HepG2 (cell line): ENCODE data around the gene CHKB. TPM values are rescaled to one million over a fixed set of nuclear protein-coding genes. Genes with fewer than 3 reads are reported as not detected.

Experiments
- BCL6 ChIP-seq: IDR thresholded peaks from 2 replicates; pipeline ENCODE4 v1.6.1; 2016; ENCODE audit warnings: missing genetic modification reagents, missing compliant biosample characterization
- CREM ChIP-seq, 2 experiments: sonication (generic) in 1 of 2; formaldehyde crosslinking in 1 of 2; IDR thresholded peaks; 2 replicates each; pipeline versions ENCODE4 v1.4.0 to v1.6.1; 2016 to 2020; ENCODE audit warnings: antibody characterized with exemption in 1 of 2, mild to moderate bottlenecking in 1 of 2, missing genetic modification reagents in 1 of 2
- EZH2 ChIP-seq: conservative IDR thresholded peaks from 2 replicates; pipeline ENCODE4 v1.6.1; 2012; ENCODE audit warnings: mild to moderate bottlenecking, low read depth, low read length, moderate library complexity
- HIVEP1 ChIP-seq: sonication (generic); formaldehyde crosslinking; IDR thresholded peaks from 2 replicates; pipeline ENCODE4 v1.4.0; 2020; ENCODE audit warnings: mild to moderate bottlenecking, missing genetic modification reagents
- HNRNPL ChIP-seq: fragments of 200-400 bp; formaldehyde crosslinking; IDR thresholded peaks from 2 replicates; pipeline ENCODE4 v1.6.1; 2017; ENCODE audit warnings: mild to moderate bottlenecking, low read depth, low read length
- IKZF1 ChIP-seq: fragments of 450-650 bp; IDR thresholded peaks from 2 replicates; pipeline ENCODE4 v1.7.1; 2016
- JUN ChIP-seq: sonication (generic); formaldehyde crosslinking; IDR thresholded peaks from 2 replicates; pipeline ENCODE4 v1.4.0; 2020; ENCODE audit warnings: mild to moderate bottlenecking, missing genetic modification reagents
- MED1 ChIP-seq: sonication (generic); formaldehyde crosslinking; IDR thresholded peaks from 2 replicates; pipeline ENCODE4 v1.4.0; 2020; ENCODE audit warnings: missing genetic modification reagents
- NONO ChIP-seq, 2 experiments: fragments of 450-650 bp in 1 of 2; sonication (generic) in 1 of 2; formaldehyde crosslinking in 1 of 2; IDR thresholded peaks in 1 of 2; conservative IDR thresholded peaks in 1 of 2; 2 replicates each; pipeline versions ENCODE4 v1.6.1 to v1.8.0; 2017 to 2022; ENCODE audit warnings: mild to moderate bottlenecking in 1 of 2, missing genetic modification reagents in 1 of 2, moderate library complexity in 1 of 2
- NR3C1 ChIP-seq: sonication (generic); formaldehyde crosslinking; IDR thresholded peaks from 2 replicates; pipeline ENCODE4 v1.4.0; 2020; ENCODE audit warnings: missing genetic modification reagents
- POLR2G ChIP-seq: fragments of 200-400 bp; formaldehyde crosslinking; IDR thresholded peaks from 2 replicates; pipeline ENCODE4 v1.6.1; 2018; ENCODE audit warnings: mild to moderate bottlenecking, low read depth, low read length, moderate library complexity
- RARA ChIP-seq: IDR thresholded peaks from 2 replicates; pipeline ENCODE4 v1.6.1; 2016; ENCODE audit warnings: missing genetic modification reagents, missing compliant biosample characterization
- SOX6 ChIP-seq, 2 experiments: fragments of 450-650 bp in 1 of 2; sonication (generic) in 1 of 2; formaldehyde crosslinking in 1 of 2; IDR thresholded peaks; 2 replicates each; pipeline versions ENCODE4 v1.4.0 to v1.6.1; 2017 to 2020; ENCODE audit warnings: antibody characterized with exemption in 1 of 2, mild to moderate bottlenecking in 1 of 2, missing genetic modification reagents in 1 of 2
- WIZ ChIP-seq: sonication (generic); formaldehyde crosslinking; IDR thresholded peaks from 2 replicates; pipeline ENCODE4 v1.5.1; 2020; ENCODE audit warnings: mild to moderate bottlenecking, missing genetic modification reagents
- ZFY ChIP-seq: sonication (generic); formaldehyde crosslinking; IDR thresholded peaks from 2 replicates; pipeline ENCODE4 v1.4.0; 2020; ENCODE audit warnings: missing genetic modification reagents
- ZMYM3 ChIP-seq: sonication (generic); formaldehyde crosslinking; IDR thresholded peaks from 2 replicates; pipeline ENCODE4 v1.5.1; 2020; ENCODE audit warnings: mild to moderate bottlenecking, missing genetic modification reagents
- ZNF225 ChIP-seq: sonication (generic); formaldehyde crosslinking; IDR thresholded peaks from 2 replicates; pipeline ENCODE4 v1.4.0; 2020; ENCODE audit warnings: mild to moderate bottlenecking, missing genetic modification reagents
- ZNF343 ChIP-seq: sonication (generic); formaldehyde crosslinking; IDR thresholded peaks from 2 replicates; pipeline ENCODE4 v1.4.0; 2020; ENCODE audit warnings: mild to moderate bottlenecking, missing genetic modification reagents
- ZNF382 ChIP-seq: sonication (generic); formaldehyde crosslinking; IDR thresholded peaks from 2 replicates; pipeline ENCODE4 v1.5.0; 2020; ENCODE audit warnings: missing genetic modification reagents, mild to moderate bottlenecking, borderline replicate concordance
- ZNF7 ChIP-seq: IDR thresholded peaks from 2 replicates; pipeline ENCODE4 v1.6.1; 2016; ENCODE audit warnings: missing biosample characterization, missing genetic modification reagents
- ZNF713 ChIP-seq: sonication (generic); formaldehyde crosslinking; IDR thresholded peaks from 2 replicates; pipeline ENCODE4 v1.4.0; 2020; ENCODE audit warnings: mild to moderate bottlenecking, missing genetic modification reagents
- polyA plus RNA-seq, 8 experiments: library from polyadenylated mRNA; depleted of rRNA in 3 of 8; stranded (reverse) in 7 of 8; unstranded in 1 of 8; fragments of >200 nt; fragmentation: Illumina TruSeq in 4 of 8; extraction: Trizol in 4 of 8; gene quantifications; 2 replicates each; pipeline versions ENCODE4 v1.2.1 to v1.2.3, GENCODE V29; 2011 to 2016; ENCODE audit warnings: low read depth in 4 of 8, missing spikeins in 1 of 8, mixed read lengths in 1 of 8; ENCODE audit not compliant: insufficient read depth in 1 of 8
- total RNA-seq, 5 experiments: library from RNA; depleted of rRNA; stranded (reverse); fragments of >200 nt; fragmentation: Illumina TruSeq; extraction: Trizol; gene quantifications; 2 replicates each; pipeline ENCODE4 v1.2.3, GENCODE V29; 2016; ENCODE audit warnings: low read depth in 1 of 5
- TF ChIP-seq, protein P1 (sequence below): sonication (generic); formaldehyde crosslinking; IDR thresholded peaks from 2 replicates; pipeline ENCODE4 v1.4.0; 2020; ENCODE audit warnings: mild to moderate bottlenecking, missing genetic modification reagents
- TF ChIP-seq, protein P2 (sequence below): IDR thresholded peaks from 2 replicates; pipeline ENCODE4 v1.6.1; 2016; ENCODE audit warnings: low read depth, missing genetic modification reagents, missing compliant biosample characterization
- TF ChIP-seq, protein P3 (sequence below): IDR thresholded peaks from 2 replicates; pipeline ENCODE4 v1.6.1; 2016; ENCODE audit warnings: low read depth, control low read depth

Gene CHKB
- total and polyA plus RNA-seq, 2 of the 13 experiments (the other 11 are each of a cell fraction or from before 2014, with no cell fraction given): 24.5 to 42.7 TPM

DNA sequence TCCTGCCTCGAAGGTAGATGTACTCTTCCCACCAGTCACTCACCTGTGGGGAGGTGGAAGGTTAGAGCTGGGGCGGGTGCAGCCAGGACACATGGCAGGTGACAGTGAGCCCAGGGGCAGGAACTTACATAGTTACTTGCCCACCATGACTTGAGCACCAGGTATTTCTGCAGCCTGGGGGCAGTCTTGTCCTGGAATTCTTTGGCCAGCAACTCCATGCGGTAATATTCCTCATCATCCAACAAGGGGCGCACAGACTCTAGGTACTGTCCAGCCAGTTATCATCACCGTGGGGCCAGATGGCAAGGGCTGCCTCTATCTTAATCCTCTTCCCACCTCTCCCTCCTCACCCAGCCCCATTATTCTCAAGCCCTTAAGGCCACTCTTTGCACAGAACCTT, 6.6 kb downstream of the CHKB start (continued):
- TF ChIP-seq CREM (IDR thresholded peaks at IDR 0.05) (no peak), CREM (CRISPR knock-in tag; IDR thresholded peaks at IDR 0.05) (no peak), ZNF7 (CRISPR knock-in tag) (no peak), BCL6 (CRISPR knock-in tag) (no peak), ZFY (CRISPR knock-in tag) (no peak; the same call in 1 of the 2 replicates), ZNF382 (CRISPR knock-in tag) (no peak), HIVEP1 (CRISPR knock-in tag) (no peak), JUN (CRISPR knock-in tag) (no peak), NONO (IDR thresholded peaks at IDR 0.05) (no peak), NONO (CRISPR knock-in tag; conservative IDR thresholded peaks at IDR 0.05) (no peak), POLR2G (no peak), ZNF713 (CRISPR knock-in tag) (no peak), ZNF343 (CRISPR knock-in tag) (no peak), WIZ (CRISPR knock-in tag) (no peak), HNRNPL (no peak), RARA (CRISPR knock-in tag) (no peak), IKZF1 (no peak), EZH2 (no peak), NR3C1 (CRISPR knock-in tag) (no peak), ZNF225 (CRISPR knock-in tag) (no peak), ZMYM3 (CRISPR knock-in tag) (no peak), MED1 (peak; percentile 33; the same call in 1 of the 2 replicates), SOX6 (IDR thresholded peaks at IDR 0.05) (no peak), SOX6 (CRISPR knock-in tag; IDR thresholded peaks at IDR 0.05) (peak; percentile 23; the same call in 1 of the 2 replicates)
- TF ChIP-seq, protein P1, sequence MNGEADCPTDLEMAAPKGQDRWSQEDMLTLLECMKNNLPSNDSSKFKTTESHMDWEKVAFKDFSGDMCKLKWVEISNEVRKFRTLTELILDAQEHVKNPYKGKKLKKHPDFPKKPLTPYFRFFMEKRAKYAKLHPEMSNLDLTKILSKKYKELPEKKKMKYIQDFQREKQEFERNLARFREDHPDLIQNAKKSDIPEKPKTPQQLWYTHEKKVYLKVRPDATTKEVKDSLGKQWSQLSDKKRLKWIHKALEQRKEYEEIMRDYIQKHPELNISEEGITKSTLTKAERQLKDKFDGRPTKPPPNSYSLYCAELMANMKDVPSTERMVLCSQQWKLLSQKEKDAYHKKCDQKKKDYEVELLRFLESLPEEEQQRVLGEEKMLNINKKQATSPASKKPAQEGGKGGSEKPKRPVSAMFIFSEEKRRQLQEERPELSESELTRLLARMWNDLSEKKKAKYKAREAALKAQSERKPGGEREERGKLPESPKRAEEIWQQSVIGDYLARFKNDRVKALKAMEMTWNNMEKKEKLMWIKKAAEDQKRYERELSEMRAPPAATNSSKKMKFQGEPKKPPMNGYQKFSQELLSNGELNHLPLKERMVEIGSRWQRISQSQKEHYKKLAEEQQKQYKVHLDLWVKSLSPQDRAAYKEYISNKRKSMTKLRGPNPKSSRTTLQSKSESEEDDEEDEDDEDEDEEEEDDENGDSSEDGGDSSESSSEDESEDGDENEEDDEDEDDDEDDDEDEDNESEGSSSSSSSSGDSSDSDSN (CRISPR knock-in tag): no peak
- TF ChIP-seq, protein P2, sequence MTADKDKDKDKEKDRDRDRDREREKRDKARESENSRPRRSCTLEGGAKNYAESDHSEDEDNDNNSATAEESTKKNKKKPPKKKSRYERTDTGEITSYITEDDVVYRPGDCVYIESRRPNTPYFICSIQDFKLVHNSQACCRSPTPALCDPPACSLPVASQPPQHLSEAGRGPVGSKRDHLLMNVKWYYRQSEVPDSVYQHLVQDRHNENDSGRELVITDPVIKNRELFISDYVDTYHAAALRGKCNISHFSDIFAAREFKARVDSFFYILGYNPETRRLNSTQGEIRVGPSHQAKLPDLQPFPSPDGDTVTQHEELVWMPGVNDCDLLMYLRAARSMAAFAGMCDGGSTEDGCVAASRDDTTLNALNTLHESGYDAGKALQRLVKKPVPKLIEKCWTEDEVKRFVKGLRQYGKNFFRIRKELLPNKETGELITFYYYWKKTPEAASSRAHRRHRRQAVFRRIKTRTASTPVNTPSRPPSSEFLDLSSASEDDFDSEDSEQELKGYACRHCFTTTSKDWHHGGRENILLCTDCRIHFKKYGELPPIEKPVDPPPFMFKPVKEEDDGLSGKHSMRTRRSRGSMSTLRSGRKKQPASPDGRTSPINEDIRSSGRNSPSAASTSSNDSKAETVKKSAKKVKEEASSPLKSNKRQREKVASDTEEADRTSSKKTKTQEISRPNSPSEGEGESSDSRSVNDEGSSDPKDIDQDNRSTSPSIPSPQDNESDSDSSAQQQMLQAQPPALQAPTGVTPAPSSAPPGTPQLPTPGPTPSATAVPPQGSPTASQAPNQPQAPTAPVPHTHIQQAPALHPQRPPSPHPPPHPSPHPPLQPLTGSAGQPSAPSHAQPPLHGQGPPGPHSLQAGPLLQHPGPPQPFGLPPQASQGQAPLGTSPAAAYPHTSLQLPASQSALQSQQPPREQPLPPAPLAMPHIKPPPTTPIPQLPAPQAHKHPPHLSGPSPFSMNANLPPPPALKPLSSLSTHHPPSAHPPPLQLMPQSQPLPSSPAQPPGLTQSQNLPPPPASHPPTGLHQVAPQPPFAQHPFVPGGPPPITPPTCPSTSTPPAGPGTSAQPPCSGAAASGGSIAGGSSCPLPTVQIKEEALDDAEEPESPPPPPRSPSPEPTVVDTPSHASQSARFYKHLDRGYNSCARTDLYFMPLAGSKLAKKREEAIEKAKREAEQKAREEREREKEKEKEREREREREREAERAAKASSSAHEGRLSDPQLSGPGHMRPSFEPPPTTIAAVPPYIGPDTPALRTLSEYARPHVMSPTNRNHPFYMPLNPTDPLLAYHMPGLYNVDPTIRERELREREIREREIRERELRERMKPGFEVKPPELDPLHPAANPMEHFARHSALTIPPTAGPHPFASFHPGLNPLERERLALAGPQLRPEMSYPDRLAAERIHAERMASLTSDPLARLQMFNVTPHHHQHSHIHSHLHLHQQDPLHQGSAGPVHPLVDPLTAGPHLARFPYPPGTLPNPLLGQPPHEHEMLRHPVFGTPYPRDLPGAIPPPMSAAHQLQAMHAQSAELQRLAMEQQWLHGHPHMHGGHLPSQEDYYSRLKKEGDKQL (CRISPR knock-in tag): no peak
- TF ChIP-seq, protein P3, sequence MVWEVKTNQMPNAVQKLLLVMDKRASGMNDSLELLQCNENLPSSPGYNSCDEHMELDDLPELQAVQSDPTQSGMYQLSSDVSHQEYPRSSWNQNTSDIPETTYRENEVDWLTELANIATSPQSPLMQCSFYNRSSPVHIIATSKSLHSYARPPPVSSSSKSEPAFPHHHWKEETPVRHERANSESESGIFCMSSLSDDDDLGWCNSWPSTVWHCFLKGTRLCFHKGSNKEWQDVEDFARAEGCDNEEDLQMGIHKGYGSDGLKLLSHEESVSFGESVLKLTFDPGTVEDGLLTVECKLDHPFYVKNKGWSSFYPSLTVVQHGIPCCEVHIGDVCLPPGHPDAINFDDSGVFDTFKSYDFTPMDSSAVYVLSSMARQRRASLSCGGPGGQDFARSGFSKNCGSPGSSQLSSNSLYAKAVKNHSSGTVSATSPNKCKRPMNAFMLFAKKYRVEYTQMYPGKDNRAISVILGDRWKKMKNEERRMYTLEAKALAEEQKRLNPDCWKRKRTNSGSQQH: no peak
